Suprapubic skin (tissue), 4 donors: Measurements from ENCODE around the gene RBM45.

ENCODE experiments used
- POLR2A ChIP-seq, 2 donors: fragments of 450-650 bp; IDR thresholded peaks; one replicate each; pipeline ENCODE4 v1.6.1; 2017; ENCODE audit warnings: antibody characterized with exemption in 2 of 2, mild to moderate bottlenecking in 2 of 2, moderate library complexity in 2 of 2
- POLR2AphosphoS5 ChIP-seq, 3 donors: sonication (generic); formaldehyde crosslinking; IDR thresholded peaks; one replicate each; pipeline ENCODE4 v1.6.1; 2017; ENCODE audit warnings: antibody characterized with exemption in 3 of 3
- TF ChIP-seq, protein P1 (sequence below), 2 donors: fragments of 200-600 bp in 1 of 2; fragments of 450-650 bp in 1 of 2; sonication (generic) in 1 of 2; IDR thresholded peaks; one replicate each; pipeline ENCODE4 v1.5.1; 2016 to 2019; ENCODE audit warnings: antibody characterized with exemption in 2 of 2, mild to moderate bottlenecking in 1 of 2, moderate library complexity in 1 of 2

DNA sequence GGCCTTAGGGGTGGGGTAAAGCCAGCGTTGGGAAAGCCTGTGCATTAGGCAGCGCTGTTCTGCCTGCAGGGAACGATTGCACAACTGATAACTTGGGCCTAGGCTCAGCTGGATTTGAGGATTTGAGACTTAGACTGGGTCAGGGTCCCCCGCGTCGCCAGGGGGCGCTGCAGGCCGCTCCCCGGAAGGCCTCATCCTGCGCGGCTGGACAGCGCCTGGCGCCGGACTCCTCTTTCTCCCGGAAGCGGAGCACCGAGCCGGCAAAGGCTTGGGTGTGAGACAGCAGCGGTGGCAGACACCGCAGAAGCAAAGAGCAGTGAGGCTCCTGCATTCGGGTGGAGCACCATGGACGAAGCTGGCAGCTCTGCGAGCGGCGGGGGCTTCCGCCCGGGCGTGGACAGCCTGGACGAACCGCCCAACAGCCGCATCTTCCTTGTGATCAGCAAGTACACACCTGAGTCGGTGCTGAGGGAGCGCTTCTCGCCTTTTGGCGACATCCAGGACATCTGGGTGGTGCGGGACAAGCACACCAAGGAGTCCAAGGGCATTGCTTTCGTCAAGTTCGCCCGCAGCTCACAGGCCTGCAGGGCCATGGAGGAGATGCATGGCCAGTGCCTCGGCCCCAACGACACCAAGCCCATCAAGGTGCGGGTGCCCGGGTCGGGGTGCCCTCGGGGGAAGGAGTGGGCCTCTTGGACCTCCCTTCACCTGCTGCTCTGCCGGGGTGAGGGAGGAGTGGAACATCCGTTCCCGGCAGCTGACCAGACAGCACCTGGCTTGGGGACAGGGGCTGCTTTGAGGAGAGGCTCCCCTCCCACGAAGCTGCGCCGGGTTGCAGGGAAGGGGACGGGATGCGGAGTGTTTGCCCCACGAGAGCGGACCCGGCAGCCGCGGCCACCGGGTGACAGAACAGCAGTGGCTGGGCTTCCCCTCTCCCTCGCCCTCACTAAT, at the start of gene RBM45:
- TF ChIP-seq, protein P1, sequence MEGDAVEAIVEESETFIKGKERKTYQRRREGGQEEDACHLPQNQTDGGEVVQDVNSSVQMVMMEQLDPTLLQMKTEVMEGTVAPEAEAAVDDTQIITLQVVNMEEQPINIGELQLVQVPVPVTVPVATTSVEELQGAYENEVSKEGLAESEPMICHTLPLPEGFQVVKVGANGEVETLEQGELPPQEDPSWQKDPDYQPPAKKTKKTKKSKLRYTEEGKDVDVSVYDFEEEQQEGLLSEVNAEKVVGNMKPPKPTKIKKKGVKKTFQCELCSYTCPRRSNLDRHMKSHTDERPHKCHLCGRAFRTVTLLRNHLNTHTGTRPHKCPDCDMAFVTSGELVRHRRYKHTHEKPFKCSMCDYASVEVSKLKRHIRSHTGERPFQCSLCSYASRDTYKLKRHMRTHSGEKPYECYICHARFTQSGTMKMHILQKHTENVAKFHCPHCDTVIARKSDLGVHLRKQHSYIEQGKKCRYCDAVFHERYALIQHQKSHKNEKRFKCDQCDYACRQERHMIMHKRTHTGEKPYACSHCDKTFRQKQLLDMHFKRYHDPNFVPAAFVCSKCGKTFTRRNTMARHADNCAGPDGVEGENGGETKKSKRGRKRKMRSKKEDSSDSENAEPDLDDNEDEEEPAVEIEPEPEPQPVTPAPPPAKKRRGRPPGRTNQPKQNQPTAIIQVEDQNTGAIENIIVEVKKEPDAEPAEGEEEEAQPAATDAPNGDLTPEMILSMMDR (IDR thresholded peaks at IDR 0.05), result peak; percentile 87 to 98
- TF ChIP-seq POLR2AphosphoS5 (IDR thresholded peaks at IDR 0.05) (peak in 1 of 3 donors; percentile 90), POLR2A (IDR thresholded peaks at IDR 0.05) (no peak)
